KMS-11 (cell line): Measurements from ENCODE around the gene IL24.

Experiments used
- H2AFZ ChIP-seq: fragments of 200-600 bp; sonication (generic); 2 replicates; pipeline ENCODE4 v1.6.1; 2016; ENCODE audit warnings: antibody characterized with exemption, mixed run types, low read depth
- H3K27ac ChIP-seq: fragments of 200-600 bp; sonication (generic); 2 replicates; pipeline ENCODE4 v1.6.1; 2016; ENCODE audit warnings: mild to moderate bottlenecking, mixed run types
- H3K27me3 ChIP-seq: fragments of 200-600 bp; sonication (generic); 2 replicates; pipeline ENCODE4 v1.6.1; 2017; ENCODE audit warnings: mild to moderate bottlenecking, low read depth, mixed run types, moderate library complexity; ENCODE audit not compliant: insufficient read depth
- H3K36me3 ChIP-seq: fragments of 200-600 bp; sonication (generic); 2 replicates; pipeline ENCODE4 v1.6.1; 2017; ENCODE audit warnings: mild to moderate bottlenecking, mixed run types; ENCODE audit not compliant: insufficient read depth
- H3K4me1 ChIP-seq: fragments of 200-600 bp; sonication (generic); 2 replicates; pipeline ENCODE4 v1.6.1; 2016; ENCODE audit warnings: mild to moderate bottlenecking, low read depth, mixed run types; ENCODE audit not compliant: poor library complexity, severe bottlenecking
- H3K4me2 ChIP-seq: fragments of 200-600 bp; sonication (generic); 2 replicates; pipeline ENCODE4 v1.7.0; 2016; ENCODE audit warnings: mild to moderate bottlenecking, mixed run types
- H3K4me3 ChIP-seq: fragments of 200-600 bp; sonication (generic); IDR thresholded peaks from 2 replicates; pipeline ENCODE4 v1.6.1; 2017; ENCODE audit warnings: low read depth, low read length, mixed read lengths; ENCODE audit not compliant: insufficient read depth
- H3K79me2 ChIP-seq: fragments of 200-600 bp; sonication (generic); 2 replicates; pipeline ENCODE4 v1.6.1; 2016; ENCODE audit warnings: low read depth, mixed run types; ENCODE audit not compliant: insufficient read depth
- H3K9ac ChIP-seq: fragments of 200-600 bp; sonication (generic); 2 replicates; pipeline ENCODE4 v1.6.1; 2016; ENCODE audit warnings: mild to moderate bottlenecking, mixed run types
- H4K20me1 ChIP-seq: fragments of 200-600 bp; sonication (generic); 2 replicates; pipeline ENCODE4 v1.6.1; 2016; ENCODE audit warnings: mild to moderate bottlenecking, mixed run types; ENCODE audit not compliant: insufficient read depth
- TF ChIP-seq, protein P1 (sequence below): fragments of 200-600 bp; sonication (generic); conservative IDR thresholded peaks from 2 replicates; pipeline ENCODE4 v1.6.1; 2017; ENCODE audit warnings: low read depth, mild to moderate bottlenecking, antibody characterized with exemption, low read length, moderate library complexity, mixed read lengths

The IL24 gene

DNA sequence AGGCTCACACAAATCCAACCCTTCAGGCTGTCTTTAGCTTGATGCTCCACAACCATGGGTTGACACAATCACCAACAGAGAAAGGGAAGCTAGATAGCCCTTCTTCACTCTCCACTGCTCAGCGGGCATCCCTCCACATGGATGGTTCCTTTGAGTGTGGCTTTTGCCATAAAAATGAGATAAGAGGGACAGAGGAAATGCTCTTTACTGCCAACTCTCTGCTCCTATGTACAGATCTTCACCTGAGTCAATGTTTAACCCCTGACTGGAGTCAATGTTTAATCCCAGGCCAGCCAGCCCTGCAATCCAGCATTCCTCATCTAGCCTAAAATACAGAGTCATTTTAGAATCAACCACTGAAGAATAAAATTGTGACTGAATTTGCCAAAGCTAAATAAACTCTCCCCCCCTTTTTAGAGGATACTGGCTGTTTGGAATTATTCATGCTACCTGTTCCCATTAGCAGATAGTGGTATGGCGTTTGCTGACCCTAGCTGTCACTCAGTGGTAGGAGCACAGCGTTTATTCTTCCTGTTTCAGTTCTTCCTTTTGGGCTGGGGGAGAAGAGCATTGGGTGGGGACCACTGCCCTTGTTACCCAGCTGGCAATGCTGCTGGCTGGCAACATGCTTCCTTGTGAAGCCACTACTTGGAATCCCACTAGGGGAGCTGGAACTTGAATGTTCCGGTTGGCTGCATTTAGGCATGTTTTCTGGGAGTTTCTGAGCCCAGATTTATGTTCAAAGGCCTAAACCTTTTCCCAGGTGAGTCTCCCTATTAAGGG is 54.3 kb downstream of the IL24 start:
- no peaks in the 10 kb centered on the region for H3K4me1 ChIP-seq
- H3K27me3 ChIP-seq = no peaks in the 10 kb centered on the region
- H3K9ac ChIP-seq = no peak overlapping the region
- TF ChIP-seq, protein P1, sequence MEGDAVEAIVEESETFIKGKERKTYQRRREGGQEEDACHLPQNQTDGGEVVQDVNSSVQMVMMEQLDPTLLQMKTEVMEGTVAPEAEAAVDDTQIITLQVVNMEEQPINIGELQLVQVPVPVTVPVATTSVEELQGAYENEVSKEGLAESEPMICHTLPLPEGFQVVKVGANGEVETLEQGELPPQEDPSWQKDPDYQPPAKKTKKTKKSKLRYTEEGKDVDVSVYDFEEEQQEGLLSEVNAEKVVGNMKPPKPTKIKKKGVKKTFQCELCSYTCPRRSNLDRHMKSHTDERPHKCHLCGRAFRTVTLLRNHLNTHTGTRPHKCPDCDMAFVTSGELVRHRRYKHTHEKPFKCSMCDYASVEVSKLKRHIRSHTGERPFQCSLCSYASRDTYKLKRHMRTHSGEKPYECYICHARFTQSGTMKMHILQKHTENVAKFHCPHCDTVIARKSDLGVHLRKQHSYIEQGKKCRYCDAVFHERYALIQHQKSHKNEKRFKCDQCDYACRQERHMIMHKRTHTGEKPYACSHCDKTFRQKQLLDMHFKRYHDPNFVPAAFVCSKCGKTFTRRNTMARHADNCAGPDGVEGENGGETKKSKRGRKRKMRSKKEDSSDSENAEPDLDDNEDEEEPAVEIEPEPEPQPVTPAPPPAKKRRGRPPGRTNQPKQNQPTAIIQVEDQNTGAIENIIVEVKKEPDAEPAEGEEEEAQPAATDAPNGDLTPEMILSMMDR = no peak
- H3K27ac ChIP-seq = no peak overlapping the region
- no peak overlapping the region for H3K4me3 ChIP-seq
- H3K79me2 ChIP-seq = no peaks in the 10 kb centered on the region
- H3K4me2 ChIP-seq = no peak overlapping the region
- no peaks in the 10 kb centered on the region for H3K36me3 ChIP-seq
- no peaks in the 10 kb centered on the region for H4K20me1 ChIP-seq
- H2AFZ ChIP-seq = no peak overlapping the region

DNA sequence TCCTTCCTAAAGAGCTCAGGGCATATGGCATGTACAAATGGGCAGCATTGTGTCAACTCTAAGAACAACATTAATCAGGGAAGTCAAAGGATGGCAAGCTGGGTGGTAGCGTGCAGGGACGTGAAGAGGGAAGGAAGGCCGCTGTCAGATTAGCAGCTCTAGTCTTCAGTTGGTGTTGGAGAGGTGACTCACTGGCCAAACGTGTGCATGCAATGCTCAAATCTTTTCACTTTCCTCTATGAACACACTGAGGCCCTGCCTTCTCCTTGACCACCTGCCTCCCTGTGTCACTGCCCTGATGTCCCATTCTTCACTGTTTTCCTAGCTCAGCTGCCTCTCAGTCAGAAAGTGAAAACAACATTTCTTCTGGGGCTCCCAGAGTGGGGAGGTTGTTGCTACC is 54.9 kb downstream of the IL24 start:
- Histone ChIP-seq H3K9ac (no peak overlapping the region), H3K27me3 (no peaks in the 10 kb centered on the region), H3K36me3 (no peaks in the 10 kb centered on the region), H3K27ac (no peak overlapping the region), H2AFZ (no peak overlapping the region), H3K4me3 (no peak overlapping the region), H3K4me2 (no peak overlapping the region), H4K20me1 (no peaks in the 10 kb centered on the region), H3K79me2 (no peaks in the 10 kb centered on the region), H3K4me1 (no peaks in the 10 kb centered on the region)
- TF ChIP-seq, protein P1 = no peak

DNA sequence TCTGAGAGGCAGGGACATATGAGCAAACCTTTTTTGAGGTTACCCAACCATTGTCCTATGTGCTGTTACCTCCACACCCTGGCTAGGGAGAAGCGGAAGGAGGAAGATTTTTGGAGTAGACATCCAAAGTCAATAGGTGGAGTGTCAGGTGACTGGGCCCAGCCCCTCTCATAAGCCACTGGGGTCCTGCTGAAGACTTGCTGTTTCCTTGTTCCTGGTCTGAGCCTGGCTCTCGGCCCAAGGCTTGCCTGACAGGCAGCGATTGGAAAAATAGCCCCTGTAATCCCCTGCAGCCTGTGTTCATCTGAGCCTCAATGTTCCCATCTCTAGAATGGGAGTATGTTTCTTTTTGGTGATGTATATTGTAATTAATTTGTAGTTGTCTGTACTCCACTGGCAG is 55.9 kb downstream of the IL24 start:
- H3K4me2 ChIP-seq = no peak overlapping the region
- TF ChIP-seq, protein P1 = no peak
- H3K9ac ChIP-seq = no peak overlapping the region

DNA sequence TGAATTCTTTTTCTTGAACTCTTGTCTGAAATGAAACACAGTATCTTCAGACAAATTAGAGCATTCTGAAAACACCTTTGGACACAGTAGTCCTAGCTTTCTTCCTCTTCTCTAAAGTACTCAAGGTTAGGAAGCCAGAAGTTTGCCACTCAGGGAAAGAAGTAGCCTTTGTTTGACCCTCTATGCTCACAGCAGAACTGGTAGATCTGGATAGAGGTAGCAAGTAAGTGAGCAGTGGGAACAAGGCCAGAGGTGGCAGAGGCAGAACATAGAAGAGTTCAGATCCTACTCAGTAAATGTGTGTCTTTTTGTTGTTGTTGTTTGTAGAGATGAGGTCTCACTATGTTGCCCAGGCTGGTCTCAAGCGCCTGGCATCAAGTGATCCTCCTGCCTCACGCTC is 56.4 kb downstream of the IL24 start:
- no peaks in the 10 kb centered on the region for H3K79me2 ChIP-seq
- H3K36me3 ChIP-seq = no peaks in the 10 kb centered on the region
- H3K9ac ChIP-seq = no peak overlapping the region
- no peaks in the 10 kb centered on the region for H3K4me1 ChIP-seq
- H2AFZ ChIP-seq = no peak overlapping the region
- no peaks in the 10 kb centered on the region for H3K27me3 ChIP-seq
- H3K4me3 ChIP-seq = no peak overlapping the region
- TF ChIP-seq, protein P1 = no peak
- no peaks in the 10 kb centered on the region for H4K20me1 ChIP-seq
- H3K4me2 ChIP-seq = no peak overlapping the region
- H3K27ac ChIP-seq = no peak overlapping the region

More for the DNA sequence above, 55.9 kb downstream of the IL24 start:
- Histone ChIP-seq H3K79me2 (no peaks in the 10 kb centered on the region), H3K27ac (no peak overlapping the region), H3K36me3 (no peaks in the 10 kb centered on the region), H3K4me1 (no peaks in the 10 kb centered on the region), H3K4me3 (no peak overlapping the region), H2AFZ (no peak overlapping the region), H3K27me3 (no peaks in the 10 kb centered on the region), H4K20me1 (no peaks in the 10 kb centered on the region)
